Aorta (tissue), 5 donors: ENCODE measurements around the gene AADACL3. TPM values are rescaled to one million over a fixed set of nuclear protein-coding genes. Genes with fewer than 3 reads are reported as not detected.
A peak's percentile ranks its signal among the peaks of the same experiment; 100 is the strongest.

ENCODE experiments used
- ATAC-seq: fragments of 200-7000 bp; cut with Tn5 transposase; one replicate; pipeline ENCODE4 v1.9.1; 2022; ENCODE audit warnings: moderate library complexity; ENCODE audit not compliant: low FRiP score
- DNase-seq, 2 donors: peaks; one replicate each; pipeline ENCODE4 v3.0.0-alpha.2; 2020
- H3K27ac ChIP-seq, 2 donors: one replicate each; pipeline ENCODE4 v1.5.1; 2013; ENCODE audit warnings: low read length in 2 of 2, mild to moderate bottlenecking in 2 of 2, moderate library complexity in 2 of 2, control low read depth in 1 of 2, inconsistent platforms in 1 of 2, low read depth in 1 of 2
- H3K27me3 ChIP-seq, 2 donors: one replicate each; pipeline ENCODE4 v1.6.1; 2013; ENCODE audit warnings: control low read depth in 1 of 2, low read length in 1 of 2, mild to moderate bottlenecking in 1 of 2, moderate library complexity in 1 of 2; ENCODE audit not compliant: insufficient read depth in 2 of 2, control insufficient read depth in 1 of 2
- H3K36me3 ChIP-seq, 2 donors: one replicate each; pipeline ENCODE4 v1.6.1; 2013; ENCODE audit warnings: control low read depth in 1 of 2, low read length in 1 of 2, mild to moderate bottlenecking in 1 of 2; ENCODE audit not compliant: insufficient read depth in 2 of 2, control insufficient read depth in 1 of 2
- H3K4me1 ChIP-seq, 2 donors: one replicate each; pipeline ENCODE4 v1.6.1; 2013; ENCODE audit warnings: low read length in 2 of 2, control low read depth in 1 of 2, mild to moderate bottlenecking in 1 of 2, moderate library complexity in 1 of 2; ENCODE audit not compliant: insufficient read depth in 2 of 2, control insufficient read depth in 1 of 2
- H3K4me3 ChIP-seq, 2 donors: one replicate each; pipeline ENCODE4 v1.5.1; 2013; ENCODE audit warnings: low read length in 2 of 2, control low read depth in 1 of 2, mild to moderate bottlenecking in 1 of 2
- H3K9me3 ChIP-seq: one replicate; pipeline ENCODE4 v1.6.1; 2013; ENCODE audit warnings: mild to moderate bottlenecking, low read length; ENCODE audit not compliant: control insufficient read depth
- WGBS, 2 donors: extraction: QIAGEN DNeasy Blood & Tissue Kit; methylation state at CpG; one replicate each; pipeline ENCODE4 v1.1.7; 2013; 5-methylcytosine and 5-hydroxymethylcytosine counted together
- intact Hi-C, 2 donors: fragments of 100-400 bp; cut with DNase I; formaldehyde crosslinking; loops; one replicate each; pipeline versions ENCODE4 v1.14.2 to v1.15.0; 2022
- polyA plus RNA-seq, 2 donors: library from polyadenylated mRNA; stranded (reverse); fragments of 200-250 nt; gene quantifications; one replicate each; pipeline ENCODE4 v1.2.3, GENCODE V29; 2013
- total RNA-seq, 2 donors: library from RNA; stranded (reverse); fragmentation: NEBNext Ultra II Directional; extraction: Animal tissue kit (Norgen Biotek cat#: 25700); gene quantifications; one replicate each; pipeline ENCODE4 v1.2.1, GENCODE V29; 2021
- donor health status: healthy with polysubstance abuse.
- donor health status: Bipolar disorder and iron deficiency.
- donor health status: DM: no; HTN: no; CAD: no.
- donor health status: DM: no; HTN: no; CAD: no.
- donor health status: DM: yes; HTN: yes; CAD: no.

AADACL3 gene
- total and polyA plus RNA-seq, 4 donors, result not detected

GRCh38 chr1:12769976-12770505 lies 54.1 kb downstream of the AADACL3 start:
- peaks cover 2% of the 10 kb centered on the region for H3K9me3 ChIP-seq
- no peaks in the 10 kb centered on the region for H3K4me1 ChIP-seq
- H3K27me3 ChIP-seq, result no peaks in the 10 kb centered on the region
- peak; percentile 15 for ATAC-seq
- no peak overlapping the region for H3K27ac ChIP-seq
- 50 to 57% methylated on average over 7 of the region's 7 CpGs for WGBS, 2 donors
- H3K4me3 ChIP-seq, result no peak overlapping the region
- DNase-seq, result no peak
- no peaks in the 10 kb centered on the region for H3K36me3 ChIP-seq
- intact Hi-C loops, result no loop called here

DNA sequence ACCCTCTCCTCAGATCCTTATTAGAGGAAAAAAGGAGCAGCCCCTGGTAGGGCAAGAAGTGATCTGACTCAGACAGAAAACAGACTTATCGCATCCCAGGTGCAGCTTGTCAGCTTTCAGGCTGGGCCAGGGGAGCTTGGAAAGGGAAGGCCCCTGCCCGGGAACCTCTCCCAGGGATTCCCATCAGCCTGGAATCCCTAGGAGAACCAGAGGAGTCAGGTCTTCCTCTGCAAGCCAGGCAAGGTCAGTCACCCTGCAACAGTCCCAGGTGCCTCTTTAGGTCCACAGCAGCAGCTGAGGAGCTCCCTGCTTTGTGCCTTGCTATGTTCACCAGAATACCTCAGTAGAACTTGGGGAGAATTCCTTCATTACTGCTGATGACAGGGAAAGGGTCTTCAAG lies 54.7 kb downstream of the AADACL3 start:
- intact Hi-C loops, result no loop called here
- DNase-seq (no peak), ATAC-seq (no peak)
- Histone ChIP-seq H3K4me1 (no peaks in the 10 kb centered on the region), H3K4me3 (no peak overlapping the region), H3K27me3 (no peaks in the 10 kb centered on the region), H3K27ac (no peak overlapping the region), H3K36me3 (no peaks in the 10 kb centered on the region), H3K9me3 (peaks cover 2% of the 10 kb centered on the region)
- WGBS, 2 donors, result 77 to 82% methylated on average over 2 of the region's 2 CpGs

DNA sequence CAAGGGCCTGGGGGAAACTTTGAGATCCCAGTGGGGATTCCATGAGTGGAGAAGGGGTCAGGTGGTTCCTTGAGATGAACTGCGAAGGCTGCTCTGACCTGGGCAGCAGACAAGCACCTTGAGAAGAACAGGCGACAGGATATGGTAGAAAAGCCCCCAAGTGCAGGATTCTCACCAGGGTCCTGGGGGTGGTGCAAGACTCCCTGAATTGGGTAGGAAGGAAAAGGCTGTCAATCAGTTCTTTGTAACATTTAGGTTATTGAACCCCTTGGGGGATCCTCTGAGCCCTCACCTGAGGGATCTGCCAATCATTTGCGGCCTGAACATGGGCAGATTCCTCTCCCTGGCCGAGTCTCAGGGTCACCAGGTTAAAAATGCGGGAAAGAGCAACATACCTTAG lies 55.3 kb downstream of the AADACL3 start:
- no peaks in the 10 kb centered on the region for H3K4me1 ChIP-seq
- H3K9me3 ChIP-seq, result peaks cover 2% of the 10 kb centered on the region
- WGBS, 2 donors, result 67 to 70% methylated on average over 5 of the region's 5 CpGs
- no peak overlapping the region for H3K4me3 ChIP-seq
- H3K27me3 ChIP-seq, result no peaks in the 10 kb centered on the region
- H3K36me3 ChIP-seq, result no peaks in the 10 kb centered on the region
- no peak overlapping the region for H3K27ac ChIP-seq
- no peak for ATAC-seq
- DNase-seq, result no peak
- intact Hi-C loops, result no loop called here

- no peak for DNase-seq
- Histone ChIP-seq H3K9me3 (peaks cover 2% of the 10 kb centered on the region), H3K4me3 (no peak overlapping the region), H3K27ac (no peak overlapping the region), H3K36me3 (no peaks in the 10 kb centered on the region), H3K4me1 (no peaks in the 10 kb centered on the region), H3K27me3 (no peaks in the 10 kb centered on the region)
- WGBS, 2 donors, result 84 to 89% methylated on average over 5 of the region's 5 CpGs
- no peak for ATAC-seq
- intact Hi-C loops, result no loop called here
Observed at GRCh38 chr1:12772520-12772919, 56.6 kb downstream of the AADACL3 start.

DNA sequence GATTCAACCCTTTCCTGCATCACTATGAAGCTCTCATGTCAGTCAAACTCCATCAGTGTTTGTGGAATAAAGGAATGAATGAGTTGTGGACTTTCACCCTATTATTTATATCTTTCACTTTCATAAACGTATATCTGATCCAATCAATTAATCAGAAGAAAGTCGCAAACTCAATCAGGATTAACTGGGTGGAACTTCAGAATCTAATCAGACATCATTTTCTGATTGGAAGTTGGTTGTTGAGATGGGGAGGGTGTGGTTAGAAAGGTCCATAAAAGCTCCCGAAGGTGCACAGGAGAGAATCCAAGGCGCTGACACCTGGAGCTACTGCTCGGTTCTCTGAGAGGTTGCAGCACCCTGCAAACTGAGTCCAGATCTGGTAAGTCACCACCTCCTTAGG lies 57.5 kb downstream of the AADACL3 start, which contains the start of gene PRAMEF12:
Gene PRAMEF12, plus strand, starts transcription at position 301 of the 400 bp plus-strand sequence. CDS start 1,130 bp downstream, outside the sequence.
- no peak for ATAC-seq
- H3K4me1 ChIP-seq, result no peaks in the 10 kb centered on the region
- H3K4me3 ChIP-seq, result no peak within 1 kb of the TSS
- DNase-seq, result no peak
- H3K27me3 ChIP-seq, result no peaks in the 10 kb centered on the region
- no peaks in the 10 kb centered on the region for H3K36me3 ChIP-seq
- no peak within 1 kb of the TSS for H3K27ac ChIP-seq
- 87 to 94% methylated on average over 5 of the region's 5 CpGs for WGBS, 2 donors
- intact Hi-C loops, result no loop called here
- H3K9me3 ChIP-seq, result peaks cover 2% of the 10 kb centered on the region

DNA sequence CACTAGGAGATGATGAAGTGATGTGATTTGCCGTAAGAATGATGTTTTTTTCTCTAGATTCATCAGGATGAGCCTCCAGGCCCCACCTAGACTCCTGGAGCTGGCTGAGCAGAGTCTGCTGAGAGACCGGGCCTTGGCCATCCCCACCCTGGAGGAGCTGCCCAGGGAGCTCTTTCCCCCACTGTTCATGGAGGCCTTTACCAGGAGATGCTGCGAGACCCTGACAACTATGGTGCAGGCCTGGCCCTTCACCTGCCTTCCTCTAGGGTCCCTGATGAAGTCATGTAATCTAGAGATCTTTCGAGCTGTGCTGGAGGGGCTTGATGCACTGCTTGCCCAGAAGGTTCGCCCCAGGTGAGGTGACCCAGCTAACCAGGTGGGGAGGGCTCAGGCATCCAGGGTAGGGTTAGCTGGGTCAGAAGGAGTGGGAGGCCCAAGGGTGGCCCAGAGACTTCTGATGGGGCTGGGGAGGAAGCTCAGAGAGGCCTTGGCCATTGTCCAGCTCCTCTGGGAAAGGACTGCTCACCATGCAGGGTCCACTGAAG lies 59.0 kb downstream of the AADACL3 start:
- no peak overlapping the region for H3K4me3 ChIP-seq
- DNase-seq (no peak), ATAC-seq (no peak)
- no peak overlapping the region for H3K27ac ChIP-seq
- no peaks in the 10 kb centered on the region for H3K36me3 ChIP-seq
- WGBS, 2 donors, result 84 to 89% methylated on average over 5 of the region's 5 CpGs
- H3K9me3 ChIP-seq, result peaks cover 2% of the 10 kb centered on the region
- intact Hi-C loops, result no loop called here
- H3K27me3 ChIP-seq, result no peaks in the 10 kb centered on the region
- no peaks in the 10 kb centered on the region for H3K4me1 ChIP-seq

DNA sequence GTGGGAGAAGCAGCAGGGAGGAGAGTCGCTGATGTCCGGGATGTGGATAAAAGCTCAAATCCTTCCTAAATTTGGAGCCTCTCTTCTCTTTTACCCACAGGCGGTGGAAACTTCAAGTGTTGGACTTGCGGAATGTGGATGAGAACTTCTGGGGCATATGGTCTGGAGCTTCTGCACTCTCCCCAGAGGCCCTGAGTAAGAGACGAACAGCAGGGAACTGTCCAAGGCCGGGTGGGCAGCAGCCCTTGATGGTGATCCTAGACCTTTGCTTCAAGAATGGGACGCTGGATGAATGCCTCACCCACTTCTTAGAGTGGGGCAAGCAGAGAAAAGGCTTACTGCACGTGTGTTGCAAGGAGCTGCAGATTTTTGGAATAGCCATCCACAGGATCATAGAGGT lies 59.5 kb downstream of the AADACL3 start:
- Histone ChIP-seq H3K4me1 (no peaks in the 10 kb centered on the region), H3K9me3 (peaks cover 2% of the 10 kb centered on the region), H3K27me3 (no peaks in the 10 kb centered on the region), H3K27ac (no peak overlapping the region), H3K4me3 (no peak overlapping the region), H3K36me3 (no peaks in the 10 kb centered on the region)
- ATAC-seq (no peak), DNase-seq (no peak)
- intact Hi-C loops, result no loop called here
- WGBS, 2 donors, result 75 to 78% methylated on average over 8 of the region's 8 CpGs

DNA sequence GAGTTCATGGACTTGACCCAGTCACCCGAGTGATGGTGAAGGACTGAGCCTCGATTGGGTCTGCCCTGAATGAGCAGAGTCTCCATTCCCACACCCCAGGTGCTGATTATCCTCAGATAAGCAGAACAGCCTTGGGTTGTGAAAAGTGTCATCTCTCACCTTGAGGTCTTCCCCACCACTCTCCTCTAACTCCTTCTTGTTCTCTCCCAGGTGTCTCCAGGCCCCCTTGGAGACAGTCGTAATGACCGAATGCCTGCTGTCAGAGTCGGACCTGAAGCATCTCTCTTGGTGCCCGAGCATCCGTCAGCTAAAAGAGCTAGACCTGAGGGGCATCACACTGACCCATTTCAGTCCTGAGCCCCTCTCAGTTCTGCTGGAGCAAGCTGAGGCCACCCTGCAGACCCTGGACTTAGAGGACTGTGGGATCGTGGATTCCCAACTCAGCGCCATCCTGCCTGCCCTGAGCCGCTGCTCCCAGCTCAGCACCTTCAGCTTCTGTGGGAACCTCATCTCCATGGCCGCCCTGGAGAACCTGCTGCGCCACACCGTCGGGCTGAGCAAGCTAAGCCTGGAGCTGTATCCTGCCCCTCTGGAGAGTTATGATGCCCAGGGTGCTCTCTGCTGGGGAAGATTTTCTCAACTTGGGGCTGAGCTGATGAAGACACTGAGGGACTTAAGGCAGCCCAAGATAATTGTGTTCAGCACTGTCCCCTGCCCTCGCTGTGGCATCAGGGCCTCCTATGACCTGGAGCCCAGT lies 61.1 kb downstream of the AADACL3 start:
- Histone ChIP-seq H3K36me3 (no peaks in the 10 kb centered on the region), H3K4me3 (no peak overlapping the region), H3K27ac (no peak overlapping the region), H3K4me1 (no peaks in the 10 kb centered on the region), H3K9me3 (peaks cover 2% of the 10 kb centered on the region), H3K27me3 (no peaks in the 10 kb centered on the region)
- intact Hi-C loops, result no loop called here
- DNase-seq, result no peak
- WGBS, 2 donors, result 85 to 87% methylated on average over 15 of the region's 15 CpGs
- ATAC-seq, result no peak
